Activated T-cell treated with anti-CD3 and anti-CD28 coated beads, Interleukin-2, amount 50 U/mL, for 24 hours (primary cell): ENCODE data around the gene RMP24.
"Not testable (repeated sequence)": the region's sequence is repeated elsewhere in the genome, so short reads cannot be mapped to it uniquely, and the experiment has no call there.

Experiments
- DNase-seq: peaks from one replicate; pipeline ENCODE4 v3.0.0-alpha.2; 2020
- H3K27ac Mint-ChIP-seq: 2 replicates; pipeline ENCODE4 v1.8.0; 2020; ENCODE audit warnings: mild to moderate bottlenecking, mixed read lengths
- H3K27me3 Mint-ChIP-seq: 2 replicates; pipeline ENCODE4 v1.8.0; 2020; ENCODE audit warnings: mixed read lengths
- H3K36me3 Mint-ChIP-seq: 2 replicates; pipeline ENCODE4 v1.8.0; 2020; ENCODE audit warnings: low read depth, mixed read lengths
- H3K4me1 Mint-ChIP-seq: 2 replicates; pipeline ENCODE4 v1.8.0; 2020; ENCODE audit warnings: low read depth, mixed read lengths
- H3K4me3 Mint-ChIP-seq: 2 replicates; pipeline ENCODE4 v1.8.0; 2020; ENCODE audit warnings: mild to moderate bottlenecking, moderate library complexity, mixed read lengths
- H3K9me3 Mint-ChIP-seq: 2 replicates; pipeline ENCODE4 v1.8.0; 2020; ENCODE audit warnings: mixed read lengths

The RMP24 gene

GRCh38 chr18:35983147-35983546, 10.7 kb downstream of the RMP24 start:
- no peaks in the 10 kb centered on the region for H3K27me3 Mint-ChIP-seq
- H3K36me3 Mint-ChIP-seq, result peaks cover 74% of the 10 kb centered on the region

DNA sequence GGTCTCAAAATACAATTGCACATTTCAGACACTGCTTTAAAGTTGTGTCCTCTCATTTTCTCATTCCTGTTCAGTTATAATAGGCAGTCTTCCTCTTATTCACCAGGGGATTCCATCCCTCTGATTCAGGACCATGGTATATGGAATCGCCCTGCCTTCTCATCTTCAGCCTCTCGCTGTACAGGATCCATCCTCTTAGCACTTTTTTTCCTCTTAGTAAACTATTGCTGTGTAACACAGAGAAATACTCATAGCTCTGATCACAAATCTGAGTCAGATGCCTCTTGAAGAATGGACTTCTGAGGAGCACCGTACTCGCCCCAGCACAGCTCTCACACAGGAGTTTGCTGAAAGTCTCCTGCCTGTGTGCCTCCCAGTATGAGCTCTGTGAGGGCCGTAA, 11.3 kb downstream of the RMP24 start:
- Mint-ChIP-seq H3K27me3 (no peaks in the 10 kb centered on the region), H3K27ac (no peak overlapping the region), H3K36me3 (peaks cover 71% of the 10 kb centered on the region), H3K4me1 (no peaks in the 10 kb centered on the region), H3K9me3 (peaks cover 5% of the 10 kb centered on the region), H3K4me3 (no peak overlapping the region)
- no peak for DNase-seq

More at GRCh38 chr18:35983147-35983546, 10.7 kb downstream of the RMP24 start:
- no peak for DNase-seq
- Mint-ChIP-seq H3K9me3 (peaks cover 5% of the 10 kb centered on the region), H3K4me1 (no peaks in the 10 kb centered on the region), H3K4me3 (no peak overlapping the region), H3K27ac (no peak overlapping the region)

DNA sequence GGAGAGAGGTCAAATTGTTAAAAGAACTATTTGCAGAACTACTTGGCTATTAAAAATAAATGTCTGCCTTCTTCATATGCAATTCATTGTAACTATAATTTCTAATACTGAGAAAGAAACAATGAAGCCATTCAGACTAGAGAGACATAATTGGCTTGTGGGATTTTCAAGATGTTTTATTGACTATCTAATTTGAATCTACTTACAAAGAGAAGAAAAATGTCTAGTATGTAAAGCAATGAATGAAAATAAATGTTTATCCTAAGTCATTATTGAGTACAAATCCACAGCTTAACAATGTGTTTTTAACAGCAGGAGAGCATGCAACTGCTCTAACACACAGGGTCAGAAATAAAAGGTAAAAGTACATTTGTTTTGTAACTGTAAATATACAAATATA, 19.2 kb downstream of the RMP24 start:
- no peaks in the 10 kb centered on the region for H3K27me3 Mint-ChIP-seq
- peaks cover 29% of the 10 kb centered on the region for H3K36me3 Mint-ChIP-seq
- H3K9me3 Mint-ChIP-seq, result no peaks in the 10 kb centered on the region
- no peak for DNase-seq
- no peak overlapping the region for H3K27ac Mint-ChIP-seq
- H3K4me3 Mint-ChIP-seq, result no peak overlapping the region
- no peaks in the 10 kb centered on the region for H3K4me1 Mint-ChIP-seq

DNA sequence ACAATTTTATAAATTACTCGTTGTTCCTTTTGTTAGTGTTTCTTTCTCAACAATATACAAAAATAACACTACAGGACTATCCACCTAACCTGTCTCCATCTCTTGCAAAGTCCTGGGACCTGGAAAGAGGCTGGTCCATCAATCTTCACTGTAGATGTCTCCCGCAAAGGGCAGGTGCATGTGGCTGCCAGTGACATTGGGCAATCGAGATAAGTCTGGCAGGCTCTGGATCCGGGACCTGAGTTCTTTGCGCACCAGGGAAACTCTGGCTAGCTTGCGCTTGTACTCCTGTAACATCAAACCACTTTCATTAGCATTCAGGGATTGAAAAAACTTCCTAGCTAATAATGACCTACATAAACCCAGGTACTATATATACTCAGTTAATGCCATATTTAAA, 20.5 kb downstream of the RMP24 start:
- Mint-ChIP-seq H3K27me3 (no peaks in the 10 kb centered on the region), H3K4me3 (no peak overlapping the region), H3K36me3 (peaks cover 22% of the 10 kb centered on the region), H3K27ac (no peak overlapping the region), H3K9me3 (no peaks in the 10 kb centered on the region), H3K4me1 (no peaks in the 10 kb centered on the region)
- no peak for DNase-seq

DNA sequence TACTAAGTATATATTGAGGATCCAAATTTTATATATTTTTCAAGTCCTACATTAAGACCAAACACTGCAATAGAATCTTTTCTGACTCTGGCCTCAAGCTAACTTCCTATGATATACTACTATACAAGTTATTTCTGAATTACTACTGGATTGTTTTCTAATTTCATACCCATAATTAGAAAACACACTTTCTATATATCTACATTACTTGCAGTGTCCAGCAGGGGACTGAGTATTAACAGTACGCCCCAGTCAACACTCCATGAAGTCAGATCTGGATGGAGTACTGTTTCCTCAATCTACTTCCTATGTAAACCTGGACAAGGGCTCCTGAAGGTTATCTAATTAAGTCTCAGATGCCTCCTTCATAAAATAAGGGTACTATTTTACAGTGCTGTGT, 26.5 kb downstream of the RMP24 start:
- H3K4me3 Mint-ChIP-seq, result no peak overlapping the region
- no peaks in the 10 kb centered on the region for H3K4me1 Mint-ChIP-seq
- no peaks in the 10 kb centered on the region for H3K9me3 Mint-ChIP-seq
- no peaks in the 10 kb centered on the region for H3K36me3 Mint-ChIP-seq
- DNase-seq, result no peak
- H3K27ac Mint-ChIP-seq, result no peak overlapping the region
- no peaks in the 10 kb centered on the region for H3K27me3 Mint-ChIP-seq

- H3K27me3 Mint-ChIP-seq, result no peaks in the 10 kb centered on the region
- H3K4me3 Mint-ChIP-seq, result no peak overlapping the region
- no peaks in the 10 kb centered on the region for H3K4me1 Mint-ChIP-seq
- no peaks in the 10 kb centered on the region for H3K9me3 Mint-ChIP-seq
- H3K36me3 Mint-ChIP-seq, result no peaks in the 10 kb centered on the region
- DNase-seq, result no peak
- no peak overlapping the region for H3K27ac Mint-ChIP-seq
Measured at GRCh38 chr18:35999925-36000324, 27.4 kb downstream of the RMP24 start.

GRCh38 chr18:36006997-36007396, 34.5 kb downstream of the RMP24 start:
- H3K4me3 Mint-ChIP-seq, result no peak overlapping the region
- H3K4me1 Mint-ChIP-seq, result no peaks in the 10 kb centered on the region
- H3K27ac Mint-ChIP-seq, result no peak overlapping the region
- DNase-seq, result no peak
- H3K9me3 Mint-ChIP-seq, result no peaks in the 10 kb centered on the region
- no peaks in the 10 kb centered on the region for H3K36me3 Mint-ChIP-seq
- no peaks in the 10 kb centered on the region for H3K27me3 Mint-ChIP-seq

GRCh38 chr18:36009214-36009613, 36.7 kb downstream of the RMP24 start:
- no peaks in the 10 kb centered on the region for H3K9me3 Mint-ChIP-seq
- DNase-seq, result no peak
- H3K36me3 Mint-ChIP-seq, result no peaks in the 10 kb centered on the region
- H3K4me1 Mint-ChIP-seq, result no peaks in the 10 kb centered on the region
- H3K27ac Mint-ChIP-seq, result no peak overlapping the region
- no peaks in the 10 kb centered on the region for H3K27me3 Mint-ChIP-seq
- no peak overlapping the region for H3K4me3 Mint-ChIP-seq

GRCh38 chr18:36012891-36013290, 40.4 kb downstream of the RMP24 start:
- H3K27ac Mint-ChIP-seq, result no peak overlapping the region
- H3K27me3 Mint-ChIP-seq, result no peaks in the 10 kb centered on the region
- H3K36me3 Mint-ChIP-seq, result no peaks in the 10 kb centered on the region
- no peak overlapping the region for H3K4me3 Mint-ChIP-seq
- no peaks in the 10 kb centered on the region for H3K4me1 Mint-ChIP-seq
- no peak for DNase-seq
- no peaks in the 10 kb centered on the region for H3K9me3 Mint-ChIP-seq

DNA sequence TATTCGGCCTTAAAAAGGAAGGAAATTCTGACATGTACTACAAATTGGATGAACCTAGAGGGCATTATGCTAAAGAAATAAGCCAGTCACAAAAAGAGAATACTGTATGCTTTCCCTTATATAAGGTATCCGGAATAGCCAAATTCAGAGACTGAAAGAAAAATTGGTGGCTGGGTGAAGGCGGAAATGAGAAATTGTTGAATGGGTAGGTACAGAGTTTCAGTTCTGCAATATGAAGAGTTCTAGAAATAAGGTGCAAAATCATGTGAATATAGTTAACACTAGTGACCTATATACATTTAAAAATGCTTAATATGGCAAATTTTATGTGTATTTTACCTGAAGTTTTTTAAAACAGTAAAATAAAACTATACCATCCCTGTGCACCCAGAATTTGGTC, 43.1 kb downstream of the RMP24 start:
- no peaks in the 10 kb centered on the region for H3K36me3 Mint-ChIP-seq

GRCh38 chr18:36017232-36017631, 44.8 kb downstream of the RMP24 start:
- no peak for DNase-seq
- no peaks in the 10 kb centered on the region for H3K36me3 Mint-ChIP-seq
- H3K27ac Mint-ChIP-seq, result no peak overlapping the region

More for the DNA sequence above, 43.1 kb downstream of the RMP24 start:
- no peaks in the 10 kb centered on the region for H3K9me3 Mint-ChIP-seq
- no peaks in the 10 kb centered on the region for H3K4me1 Mint-ChIP-seq
- H3K4me3 Mint-ChIP-seq, result no peak overlapping the region
- H3K27ac Mint-ChIP-seq, result no peak overlapping the region
- H3K27me3 Mint-ChIP-seq, result no peaks in the 10 kb centered on the region
- no peak for DNase-seq

DNA sequence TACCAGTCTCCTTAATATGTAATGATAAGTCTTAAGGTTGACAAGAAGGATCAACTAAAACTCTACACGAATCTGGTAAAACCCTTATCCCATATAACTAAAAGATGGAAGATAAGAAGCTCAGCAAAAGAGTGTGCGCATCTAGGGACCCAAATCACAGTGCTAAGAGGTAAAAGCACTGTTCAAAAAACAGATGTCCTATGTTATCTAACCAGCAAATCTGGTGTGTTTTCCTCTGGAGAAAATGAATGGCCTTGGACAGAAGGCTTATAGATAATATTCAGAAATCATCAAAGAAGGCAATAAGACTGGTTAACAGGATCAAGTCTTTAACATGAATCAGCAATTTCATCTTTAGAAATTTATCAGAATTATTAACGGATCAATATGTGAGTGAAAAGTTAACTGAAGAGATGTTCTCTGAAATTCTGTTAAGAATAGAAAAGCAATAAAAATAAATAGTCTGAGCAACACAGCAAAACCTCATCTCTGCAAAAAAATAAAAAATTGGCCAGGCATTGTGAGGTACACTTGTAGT, 47.8 kb downstream of the RMP24 start:
- Mint-ChIP-seq H3K9me3 (no peaks in the 10 kb centered on the region), H3K27ac (no peak overlapping the region), H3K4me1 (peaks cover 3% of the 10 kb centered on the region), H3K4me3 (no peak overlapping the region), H3K27me3 (no peaks in the 10 kb centered on the region), H3K36me3 (peaks cover 15% of the 10 kb centered on the region)
- no peak for DNase-seq

More at GRCh38 chr18:36017232-36017631, 44.8 kb downstream of the RMP24 start:
- Mint-ChIP-seq H3K4me1 (no peaks in the 10 kb centered on the region), H3K27me3 (no peaks in the 10 kb centered on the region), H3K4me3 (no peak overlapping the region), H3K9me3 (no peaks in the 10 kb centered on the region)

DNA sequence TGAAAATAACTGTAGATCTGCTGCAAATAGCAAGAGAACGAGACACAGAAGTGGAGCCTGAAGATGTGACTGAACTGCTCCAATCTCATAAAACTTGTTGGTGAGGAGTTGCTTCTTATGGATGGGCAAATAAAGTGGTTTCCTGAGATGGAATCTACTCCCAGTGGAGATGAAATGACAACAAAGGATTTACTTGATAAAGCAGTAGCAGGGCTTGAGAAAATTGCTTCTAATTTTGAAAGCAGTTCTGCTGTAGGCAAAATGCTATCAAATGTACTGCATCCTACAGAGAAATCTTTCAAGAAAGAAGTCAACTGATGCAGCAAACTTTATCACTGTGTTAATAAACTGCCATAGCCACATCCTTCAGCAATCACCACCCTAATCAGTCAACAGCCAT, 50.9 kb downstream of the RMP24 start:
- Mint-ChIP-seq H3K4me1 (peaks cover 5% of the 10 kb centered on the region), H3K36me3 (peaks cover 39% of the 10 kb centered on the region), H3K27ac (no peak overlapping the region), H3K4me3 (no peak overlapping the region), H3K27me3 (no peaks in the 10 kb centered on the region), H3K9me3 (no peaks in the 10 kb centered on the region)
- DNase-seq, result no peak

GRCh38 chr18:36024241-36024640, 51.8 kb downstream of the RMP24 start:
- H3K9me3 Mint-ChIP-seq, H3K27ac Mint-ChIP-seq, H3K4me3 Mint-ChIP-seq, DNase-seq, H3K27me3 Mint-ChIP-seq: not testable (repeated sequence)
- H3K36me3 Mint-ChIP-seq, result peaks cover 47% of the 10 kb centered on the region
- H3K4me1 Mint-ChIP-seq, result peaks cover 12% of the 10 kb centered on the region

- no peak for DNase-seq
- Mint-ChIP-seq H3K4me1 (peaks cover 14% of the 10 kb centered on the region), H3K27me3 (no peaks in the 10 kb centered on the region), H3K36me3 (peaks cover 51% of the 10 kb centered on the region), H3K4me3 (no peak overlapping the region), H3K9me3 (no peaks in the 10 kb centered on the region), H3K27ac (no peak overlapping the region)
Measured at GRCh38 chr18:36025025-36025424, 52.5 kb downstream of the RMP24 start.

GRCh38 chr18:36028859-36029258, 56.4 kb downstream of the RMP24 start:
- peaks cover 72% of the 10 kb centered on the region for H3K36me3 Mint-ChIP-seq

More at GRCh38 chr18:36028859-36029258, 56.4 kb downstream of the RMP24 start:
- H3K27me3 Mint-ChIP-seq, result no peaks in the 10 kb centered on the region
- H3K27ac Mint-ChIP-seq, result no peak overlapping the region
- H3K9me3 Mint-ChIP-seq, result no peaks in the 10 kb centered on the region
- no peak for DNase-seq
- H3K4me1 Mint-ChIP-seq, result peaks cover 22% of the 10 kb centered on the region
- no peak overlapping the region for H3K4me3 Mint-ChIP-seq
